NCI-H1092 (cell line): Measurements from ENCODE around the gene MYO18B.

Source experiments
- DNase-seq: peaks from one replicate; lab custom pipeline; 2025; lab: John Stamatoyannopoulos, UW

The MYO18B gene

GRCh38 chr22:25902402-25902801 lies 160.4 kb downstream of the MYO18B start:
- no peak for DNase-seq

- DNase-seq: no peak
Measured at GRCh38 chr22:25903294-25903693, 161.3 kb downstream of the MYO18B start.

GRCh38 chr22:25908212-25908611 lies 166.2 kb downstream of the MYO18B start:
- no peak for DNase-seq

- DNase-seq: no peak
Measured at GRCh38 chr22:25908755-25909154, 166.8 kb downstream of the MYO18B start.

GRCh38 chr22:25909614-25910387 lies 167.8 kb downstream of the MYO18B start:
- no peak for DNase-seq

- no peak for DNase-seq
Measured at GRCh38 chr22:25911243-25911972, 169.4 kb downstream of the MYO18B start.

- DNase-seq: peak; percentile 75
Measured at GRCh38 chr22:25919452-25919851, 177.5 kb downstream of the MYO18B start.

- no peak for DNase-seq
Measured at GRCh38 chr22:25922141-25922540, 180.2 kb downstream of the MYO18B start.

- DNase-seq: no peak
Measured at GRCh38 chr22:25923914-25924313, 181.9 kb downstream of the MYO18B start.

- DNase-seq: no peak
Measured at GRCh38 chr22:25928038-25928437, 186.1 kb downstream of the MYO18B start.

- no peak for DNase-seq
Measured at GRCh38 chr22:25929321-25929878, 187.4 kb downstream of the MYO18B start.

- no peak for DNase-seq
Measured at GRCh38 chr22:25930083-25930482, 188.1 kb downstream of the MYO18B start.

GRCh38 chr22:25930788-25931310 lies 188.9 kb downstream of the MYO18B start:
- peak; percentile 95 for DNase-seq

GRCh38 chr22:25933158-25933788 lies 191.3 kb downstream of the MYO18B start:
- no peak for DNase-seq

GRCh38 chr22:25935266-25936058 lies 193.5 kb downstream of the MYO18B start:
- DNase-seq: no peak

- no peak for DNase-seq
Measured at GRCh38 chr22:25938151-25938550, 196.2 kb downstream of the MYO18B start.

- DNase-seq: no peak
Measured at GRCh38 chr22:25939384-25939783, 197.4 kb downstream of the MYO18B start.

GRCh38 chr22:25940479-25940878 lies 198.5 kb downstream of the MYO18B start:
- DNase-seq: no peak

GRCh38 chr22:25941365-25941960 lies 199.5 kb downstream of the MYO18B start:
- DNase-seq: no peak

GRCh38 chr22:25942115-25942855 lies 200.3 kb downstream of the MYO18B start:
- DNase-seq: peak; percentile 66
